Medulla oblongata (tissue), 1 donor: ENCODE data around the gene MARCO.

Experiments
- DNase-seq: peaks from one replicate; pipeline ENCODE4 v3.0.0-alpha.2; 2015; ENCODE audit errors: extremely low spot score

The MARCO gene, protein sequence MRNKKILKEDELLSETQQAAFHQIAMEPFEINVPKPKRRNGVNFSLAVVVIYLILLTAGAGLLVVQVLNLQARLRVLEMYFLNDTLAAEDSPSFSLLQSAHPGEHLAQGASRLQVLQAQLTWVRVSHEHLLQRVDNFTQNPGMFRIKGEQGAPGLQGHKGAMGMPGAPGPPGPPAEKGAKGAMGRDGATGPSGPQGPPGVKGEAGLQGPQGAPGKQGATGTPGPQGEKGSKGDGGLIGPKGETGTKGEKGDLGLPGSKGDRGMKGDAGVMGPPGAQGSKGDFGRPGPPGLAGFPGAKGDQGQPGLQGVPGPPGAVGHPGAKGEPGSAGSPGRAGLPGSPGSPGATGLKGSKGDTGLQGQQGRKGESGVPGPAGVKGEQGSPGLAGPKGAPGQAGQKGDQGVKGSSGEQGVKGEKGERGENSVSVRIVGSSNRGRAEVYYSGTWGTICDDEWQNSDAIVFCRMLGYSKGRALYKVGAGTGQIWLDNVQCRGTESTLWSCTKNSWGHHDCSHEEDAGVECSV

DNA sequence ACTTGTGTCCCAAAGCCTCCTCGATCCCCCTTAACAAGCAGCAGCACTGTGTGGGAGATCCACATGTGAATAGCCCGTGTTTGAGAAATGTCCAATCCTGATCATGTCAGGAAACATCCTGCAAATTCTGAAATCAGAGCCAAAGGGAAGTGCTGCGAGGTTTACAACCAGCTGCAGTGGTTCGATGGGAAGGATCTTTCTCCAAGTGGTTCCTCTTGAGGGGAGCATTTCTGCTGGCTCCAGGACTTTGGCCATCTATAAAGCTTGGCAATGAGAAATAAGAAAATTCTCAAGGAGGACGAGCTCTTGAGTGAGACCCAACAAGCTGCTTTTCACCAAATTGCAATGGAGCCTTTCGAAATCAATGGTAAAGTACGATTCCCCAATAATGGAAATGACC is at the start of gene MARCO:
MARCO (plus strand) TSS at position 164 of the 400 bp plus-strand sequence; CDS start at position 271, 107 bp downstream.
- DNase-seq: no peak

DNA sequence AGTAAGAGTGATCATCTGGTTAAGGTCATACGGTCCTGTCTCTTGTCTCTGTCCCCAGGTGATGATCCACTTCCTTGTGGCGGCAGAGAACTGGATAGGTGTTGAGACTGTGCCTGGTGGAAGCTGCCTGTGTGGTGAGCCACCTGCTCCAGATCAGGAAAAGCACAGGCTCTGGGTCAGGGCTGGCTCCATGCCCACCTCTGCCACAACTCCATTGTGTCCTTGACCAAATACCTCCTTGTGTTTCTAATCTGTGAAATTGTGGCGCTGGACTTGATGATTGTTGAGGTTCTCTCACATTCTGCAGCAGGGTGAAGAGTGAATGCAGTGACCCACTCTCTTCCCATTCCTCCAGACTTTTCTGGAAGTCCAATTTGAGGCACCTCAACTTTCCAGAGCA is 48.9 kb upstream of the MARCO start:
- no peak for DNase-seq

DNA sequence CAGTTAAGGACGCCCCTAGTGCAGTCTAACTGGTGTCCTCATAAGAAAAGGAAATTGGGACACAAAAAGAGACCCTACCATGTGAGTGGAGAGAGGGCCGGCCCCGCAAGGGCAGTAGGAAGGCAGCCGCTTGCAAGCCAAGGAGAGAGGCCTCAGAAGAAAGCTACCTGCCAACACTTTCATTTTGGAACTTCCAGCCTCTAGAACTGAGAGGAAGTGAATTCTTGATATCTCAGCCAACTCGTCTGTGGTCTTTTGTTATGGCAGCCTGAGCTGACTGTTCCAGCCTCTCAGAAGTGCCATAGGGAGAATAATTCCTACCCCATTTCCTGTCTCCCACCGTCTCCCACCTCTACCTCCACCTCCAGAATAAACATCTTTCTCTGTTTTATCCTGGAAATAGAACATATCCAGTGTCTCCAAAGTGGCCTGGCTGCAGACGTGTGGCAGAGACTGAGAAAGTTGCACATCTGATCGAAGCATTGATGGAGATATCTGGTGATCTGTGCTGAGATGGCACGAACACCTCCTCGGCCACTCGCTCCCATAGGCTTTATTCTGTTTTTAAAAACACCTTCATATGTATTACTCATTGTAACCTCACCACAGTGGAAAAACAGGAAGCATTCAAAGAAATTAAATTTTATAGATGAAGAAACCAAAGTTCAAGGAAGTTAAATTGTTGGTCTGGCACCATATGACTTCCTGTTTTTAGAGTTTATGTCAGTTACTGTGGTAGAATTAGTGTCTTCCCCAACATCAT is 39.5 kb upstream of the MARCO start:
- peak; percentile 22 for DNase-seq

DNA sequence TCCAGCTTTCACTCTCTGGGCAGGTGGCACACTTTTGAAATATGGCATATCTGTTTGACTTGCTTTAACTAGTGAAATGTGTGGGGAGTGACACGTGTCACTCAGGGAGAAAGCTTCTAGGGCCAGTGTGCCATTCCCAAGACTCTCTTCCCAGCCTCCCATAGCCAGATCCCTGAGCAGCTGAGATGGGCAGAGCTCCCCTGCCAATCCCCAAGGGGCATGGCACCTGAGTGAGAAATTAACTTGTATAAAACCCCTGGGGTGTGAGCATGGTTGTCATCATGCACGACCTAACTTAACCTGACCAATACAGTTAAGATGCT is 39.0 kb upstream of the MARCO start:
- no peak for DNase-seq

DNA sequence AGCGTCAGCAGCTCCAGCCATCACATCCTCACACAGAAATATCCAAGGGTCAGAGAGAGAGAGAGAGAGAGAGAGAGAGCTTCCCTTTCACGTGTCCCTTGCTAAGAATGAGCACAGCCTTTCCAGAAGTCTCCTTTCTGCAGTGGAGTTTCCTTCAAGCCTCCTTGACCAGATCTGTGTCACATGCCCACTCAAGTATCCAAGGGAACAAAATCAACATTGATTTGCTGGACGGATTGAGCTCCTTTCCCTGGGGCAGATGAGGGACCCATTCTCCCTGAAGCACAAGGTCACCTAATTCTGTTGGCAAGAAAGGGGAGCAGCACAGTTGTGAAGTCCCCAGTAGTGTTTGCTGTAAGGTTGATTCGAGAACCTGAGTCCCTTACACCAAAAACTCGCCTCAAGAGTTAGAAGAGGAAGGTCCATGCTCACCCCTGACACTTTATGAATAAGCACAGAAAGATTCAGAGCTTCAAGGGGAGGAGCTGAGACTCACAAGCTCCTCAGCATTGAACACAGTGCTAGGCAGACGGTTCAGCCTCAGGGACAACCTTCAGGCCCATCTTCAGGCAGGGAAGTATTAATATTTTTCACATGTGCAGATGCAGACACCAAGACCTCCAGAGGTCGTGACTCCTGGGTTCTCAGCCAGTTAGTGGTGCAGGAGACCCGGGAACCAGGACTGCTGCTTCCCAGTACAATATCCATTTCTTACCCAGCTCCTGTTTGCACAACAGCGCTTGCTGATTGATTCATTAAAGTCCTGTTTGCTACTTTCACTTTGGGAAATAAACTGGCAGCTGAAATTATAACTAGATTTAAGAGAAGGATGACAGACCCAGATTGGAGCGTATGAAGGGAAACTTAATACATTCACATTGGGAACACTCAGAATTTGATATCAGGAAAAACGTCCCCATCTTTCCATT is 38.2 kb upstream of the MARCO start:
- DNase-seq: no peak

DNA sequence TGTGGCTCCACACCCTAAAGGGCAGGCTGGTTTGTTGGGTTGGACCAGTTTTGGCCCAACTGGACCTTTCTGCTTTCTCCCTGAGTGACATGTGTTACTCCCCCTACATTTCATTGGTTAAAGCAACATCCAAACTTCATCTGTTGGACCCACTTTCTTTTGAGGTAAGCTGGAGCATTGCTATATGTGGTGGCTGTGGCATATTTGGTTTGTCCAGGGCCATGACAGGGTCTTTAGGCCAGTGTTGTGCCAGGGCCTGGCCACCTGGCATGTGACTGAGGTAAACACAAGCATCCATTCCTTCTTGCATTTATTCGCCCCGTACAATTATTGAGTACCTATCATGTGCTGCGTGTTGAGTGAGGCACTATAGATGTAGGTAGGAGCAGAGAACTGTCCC is 36.8 kb upstream of the MARCO start:
- no peak for DNase-seq

DNA sequence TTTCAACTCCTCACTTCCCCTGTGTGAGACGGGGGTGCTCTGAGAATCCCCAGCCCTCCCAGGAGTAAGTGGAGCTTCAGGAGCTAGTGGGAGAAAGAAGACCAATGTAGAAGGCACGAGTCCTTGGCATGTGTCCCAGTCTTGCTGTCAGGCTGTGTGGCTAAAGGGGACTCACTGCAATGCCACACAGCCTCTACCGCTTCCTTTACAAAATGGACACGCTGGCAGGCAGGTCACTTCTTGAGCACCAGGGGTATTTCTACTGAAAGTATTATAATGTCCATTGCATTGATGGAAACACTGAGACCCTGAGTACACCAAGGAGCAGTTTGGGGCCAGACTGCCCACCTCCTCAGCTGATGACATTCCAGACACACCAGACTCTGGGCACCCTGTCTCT is 35.8 kb upstream of the MARCO start:
- no peak for DNase-seq

DNA sequence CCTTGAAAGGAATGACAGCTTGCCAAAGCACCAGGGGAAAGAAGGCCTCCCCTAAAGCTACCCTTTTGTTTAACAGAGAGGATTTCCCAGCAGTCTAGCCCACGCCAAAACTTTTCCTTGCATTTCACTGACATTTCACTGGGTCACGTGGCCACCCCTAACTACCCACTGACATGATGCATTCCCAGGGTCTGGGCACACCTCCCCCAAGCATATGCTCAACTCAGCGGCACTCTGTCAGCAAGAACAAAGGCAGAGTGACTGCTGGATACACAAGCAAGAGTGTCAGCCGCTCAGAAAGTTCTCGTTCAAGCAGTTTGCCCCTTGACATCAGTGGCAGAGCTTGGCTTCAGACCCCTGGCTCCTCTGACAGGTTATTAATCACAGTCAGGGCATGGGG is 34.2 kb upstream of the MARCO start:
- no peak for DNase-seq

DNA sequence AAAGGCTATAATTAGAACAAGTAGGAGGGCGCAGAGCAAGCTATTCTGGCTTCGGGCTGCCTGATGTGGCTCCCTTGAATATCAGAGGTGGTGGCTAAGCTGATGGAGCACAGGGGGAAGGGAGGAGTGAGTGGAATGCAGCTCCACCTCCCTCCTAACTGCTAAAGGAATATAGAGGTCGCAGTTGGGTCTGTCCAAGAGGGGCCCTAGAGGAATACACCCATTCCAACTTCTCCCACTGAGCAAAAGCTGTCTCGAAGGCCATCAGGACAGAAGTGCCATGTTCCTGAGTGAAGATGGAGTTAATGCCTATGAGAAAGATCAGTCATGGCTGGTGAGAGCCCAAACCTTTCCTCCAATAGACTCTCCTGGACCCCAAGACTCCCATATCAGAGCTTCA is 32.8 kb upstream of the MARCO start:
- DNase-seq: no peak

DNA sequence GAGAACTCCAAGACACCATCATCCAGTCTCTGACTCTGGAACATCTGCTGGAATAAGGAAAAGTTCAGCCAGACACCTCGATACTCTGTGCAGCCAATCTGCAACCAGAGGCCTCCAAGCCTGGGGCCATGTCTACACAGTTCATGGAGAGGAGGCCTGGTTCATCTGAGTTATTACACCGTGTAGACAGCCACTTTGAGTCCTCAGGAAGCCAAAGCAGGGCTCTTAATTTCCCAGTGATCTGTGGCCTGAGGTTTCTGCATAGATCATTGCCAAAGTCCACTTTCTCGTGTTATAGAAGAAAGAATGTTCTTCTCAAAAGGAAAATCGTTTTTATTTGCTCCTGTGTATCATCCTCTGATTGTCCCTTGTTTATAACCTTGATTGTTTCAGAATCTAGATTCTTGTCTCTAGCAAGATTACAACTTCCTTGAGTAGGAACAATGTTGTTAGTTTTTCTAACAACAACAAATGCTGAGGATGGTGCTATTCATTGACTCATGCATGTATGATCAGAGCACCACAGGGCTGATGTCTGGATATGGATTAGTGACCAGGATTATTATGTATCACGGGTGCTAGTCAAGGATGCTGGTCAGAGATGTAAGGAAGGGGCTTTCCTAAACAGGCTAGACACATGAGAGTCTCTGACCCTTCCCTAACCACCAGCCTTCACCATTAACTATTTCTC is 30.7 kb upstream of the MARCO start:
- no peak for DNase-seq

DNA sequence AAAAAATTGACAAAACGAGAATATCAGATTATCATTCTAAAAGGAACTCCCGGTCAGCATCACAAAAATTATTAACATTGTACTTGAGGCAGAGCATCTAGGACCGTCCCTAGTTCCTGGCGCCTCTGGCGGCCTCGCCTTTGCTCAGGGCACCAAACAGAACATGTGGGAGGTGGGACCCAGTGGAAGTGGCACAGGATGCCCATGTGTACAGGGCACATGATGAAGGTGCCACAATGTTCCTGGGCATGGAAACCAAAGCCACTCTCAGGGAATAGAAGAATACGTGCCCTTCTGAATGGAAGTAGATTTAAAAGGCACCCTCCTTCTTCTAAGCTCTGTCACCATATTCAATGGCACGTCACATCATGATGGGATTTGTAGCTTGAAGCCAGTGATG is 30.1 kb upstream of the MARCO start:
- no peak for DNase-seq

DNA sequence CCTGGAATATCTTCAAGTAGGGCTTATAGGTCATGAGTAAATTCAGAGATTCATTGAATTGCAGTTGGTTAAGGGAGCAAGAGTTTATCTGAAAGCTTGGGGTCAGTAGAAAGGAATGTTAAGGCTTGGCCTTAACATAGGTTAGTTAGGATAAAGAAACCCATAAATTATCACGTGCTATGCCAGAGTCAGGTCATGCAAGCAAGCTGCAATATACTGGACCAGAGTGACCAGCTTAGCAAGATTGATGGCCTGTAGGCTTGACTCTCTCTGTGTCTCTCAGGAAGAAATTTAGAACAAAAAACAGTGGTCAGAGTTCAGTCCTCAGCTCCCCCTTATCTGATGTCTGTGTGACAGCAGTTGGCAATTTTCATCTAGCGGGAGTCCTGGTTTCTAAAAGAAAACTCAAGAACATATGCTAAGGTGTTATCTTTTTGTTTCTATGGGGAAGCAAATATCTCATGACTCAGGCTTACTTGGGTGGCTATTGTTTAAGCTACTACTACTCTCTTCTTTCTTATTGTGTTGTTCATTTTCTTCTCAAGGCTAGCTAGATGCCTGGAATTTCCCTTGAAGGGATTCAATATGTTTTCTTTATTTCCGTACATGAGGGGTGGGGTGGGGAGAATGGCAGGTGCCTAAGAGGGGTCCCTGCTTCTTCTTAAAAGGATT is 28.7 kb upstream of the MARCO start:
- no peak for DNase-seq

DNA sequence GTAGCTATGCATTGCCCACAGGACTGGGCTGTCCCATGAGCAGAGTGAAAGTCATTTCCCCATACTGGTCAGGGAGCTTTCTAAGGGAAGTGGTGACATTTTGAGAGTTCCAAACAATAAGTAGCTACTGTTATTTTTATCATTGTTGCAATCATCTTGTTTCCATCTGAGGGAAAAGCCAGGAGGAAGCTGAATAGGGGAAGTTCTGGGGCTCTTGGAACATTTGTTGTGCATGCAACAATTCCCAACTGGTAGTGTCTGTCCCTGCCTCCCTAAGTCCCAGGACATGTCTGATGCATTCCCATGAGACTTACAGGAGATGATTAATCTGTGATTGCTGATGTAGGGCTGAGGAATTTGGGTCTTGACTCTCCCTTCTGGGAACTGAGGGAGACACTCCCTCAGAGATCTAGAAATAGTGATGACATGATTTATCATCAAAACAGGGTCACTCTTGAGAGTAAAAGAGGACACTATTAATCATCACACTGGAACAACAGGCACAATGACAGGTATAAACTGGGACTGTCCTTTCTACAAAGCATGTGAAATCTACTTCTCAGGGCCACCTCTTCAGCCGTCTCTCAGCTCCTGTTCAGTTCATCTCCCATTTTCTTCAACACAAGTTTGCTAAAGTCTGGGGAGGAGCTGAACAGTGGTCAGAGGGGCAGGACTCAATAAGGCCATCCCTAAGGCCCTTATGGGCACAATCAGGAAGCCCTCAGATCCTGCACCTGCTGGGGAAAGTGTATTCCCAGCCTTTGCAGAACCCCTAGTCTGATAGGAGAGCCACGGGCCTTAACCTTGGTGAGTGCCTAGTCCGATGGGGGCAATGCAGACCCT is 28.0 kb upstream of the MARCO start:
- no peak for DNase-seq

DNA sequence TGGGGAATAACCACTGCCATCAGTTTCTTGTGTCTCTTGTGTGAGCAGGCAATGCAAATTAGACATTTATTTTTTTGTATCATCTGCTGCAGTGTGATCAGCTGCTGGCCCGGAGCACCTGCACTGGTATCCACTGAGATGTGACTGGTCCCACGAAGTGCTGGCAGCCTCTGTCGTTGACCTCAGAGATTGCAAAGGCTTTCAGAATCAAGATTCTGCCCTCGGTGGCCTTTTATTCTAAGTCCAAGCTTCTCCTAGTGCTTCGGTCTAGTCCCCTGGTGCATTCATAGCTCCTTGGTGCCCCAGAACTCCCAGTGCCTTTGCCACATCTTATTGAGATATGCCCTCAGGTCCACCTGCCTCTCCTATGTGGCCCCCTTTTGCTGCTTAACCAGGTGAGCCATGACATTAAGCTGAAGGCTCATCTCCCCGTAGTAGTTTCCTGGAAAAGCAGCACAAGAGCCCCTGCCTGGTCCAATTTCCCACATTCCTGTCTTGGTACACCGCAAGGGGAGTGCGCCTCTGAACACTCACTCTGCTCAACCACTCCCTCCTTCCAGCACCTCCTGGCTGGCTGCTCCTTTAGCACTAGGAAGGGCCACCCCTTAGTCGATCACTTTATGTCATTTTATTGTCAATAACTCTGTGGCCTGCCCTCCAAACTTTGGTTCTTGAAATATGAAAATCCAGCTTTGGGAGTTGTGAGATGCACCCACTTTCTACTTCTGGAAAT is 27.1 kb upstream of the MARCO start:
- DNase-seq: no peak

DNA sequence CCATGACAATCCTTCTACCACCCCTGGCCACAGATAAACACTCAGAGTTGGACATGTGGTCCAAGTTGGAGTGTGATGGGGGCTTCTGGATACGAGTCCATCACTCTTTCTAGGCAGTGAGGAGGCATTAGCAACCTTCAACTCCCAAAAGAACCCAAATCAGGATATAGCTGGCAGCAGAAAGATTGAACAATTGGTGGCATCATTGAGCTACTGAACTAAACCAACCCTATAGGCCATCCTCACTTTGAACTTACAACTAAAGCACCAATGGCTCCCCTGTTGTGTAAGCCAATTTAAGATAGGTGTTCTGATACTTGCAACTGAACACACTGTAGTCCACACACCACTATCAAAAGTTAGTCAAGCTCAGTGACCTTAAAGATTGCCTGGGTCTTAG is 24.0 kb upstream of the MARCO start:
- no peak for DNase-seq

DNA sequence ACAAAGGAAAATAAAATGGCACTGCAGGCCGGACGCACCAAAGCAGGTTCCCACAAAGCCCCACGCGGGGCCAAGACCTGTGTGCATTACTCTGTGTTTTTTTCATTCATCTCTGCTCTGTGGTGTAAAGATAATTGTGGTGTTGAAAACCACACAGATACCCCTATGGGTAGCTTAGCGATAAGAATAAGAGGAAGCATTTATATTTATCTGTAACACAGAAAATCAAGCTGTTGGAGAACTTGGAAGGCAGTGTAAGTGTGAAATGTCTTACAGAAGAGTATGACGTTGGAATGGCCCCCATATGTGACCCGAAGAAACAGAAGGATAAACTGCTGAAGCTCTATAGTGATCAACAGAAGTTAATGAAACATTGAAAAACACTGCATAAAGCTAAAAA is 20.3 kb upstream of the MARCO start:
- no peak for DNase-seq

DNA sequence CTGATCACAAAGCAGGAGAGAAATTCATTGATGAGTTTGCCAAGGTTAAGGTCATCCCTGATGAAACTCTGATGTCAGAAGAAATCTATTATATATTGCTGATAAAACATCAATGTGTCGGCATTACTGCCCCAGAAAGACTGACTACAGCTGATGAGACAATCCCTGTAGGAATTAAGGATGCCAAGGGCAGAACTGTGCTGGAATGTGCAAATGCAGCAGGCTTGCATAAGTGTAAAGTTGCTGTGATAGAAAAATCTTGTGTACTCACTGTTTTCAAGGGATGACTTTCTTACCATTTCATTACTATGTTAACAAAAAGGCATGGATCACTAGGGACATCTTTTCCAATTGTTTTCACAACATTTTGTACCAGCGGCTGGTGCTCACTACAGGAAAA is 19.7 kb upstream of the MARCO start:
- no peak for DNase-seq

DNA sequence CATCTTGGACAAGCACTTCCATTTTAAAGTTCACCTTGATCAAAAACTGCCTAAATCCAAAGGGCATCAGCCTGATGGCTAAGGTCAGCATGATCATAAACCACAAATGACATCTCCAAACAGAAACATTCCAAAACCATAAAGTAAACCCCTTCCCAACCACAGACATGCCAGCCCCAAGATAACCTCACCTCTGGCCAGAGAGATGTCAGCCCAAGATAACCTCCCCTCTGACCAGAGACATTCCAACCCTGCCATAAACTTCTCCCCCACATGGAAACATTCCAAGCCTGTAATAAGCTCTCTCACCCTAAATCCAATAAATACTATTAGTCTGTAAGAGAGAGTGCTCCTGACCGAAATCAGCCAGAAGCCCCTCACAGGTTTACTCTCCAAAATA is 18.6 kb upstream of the MARCO start:
- no peak for DNase-seq

DNA sequence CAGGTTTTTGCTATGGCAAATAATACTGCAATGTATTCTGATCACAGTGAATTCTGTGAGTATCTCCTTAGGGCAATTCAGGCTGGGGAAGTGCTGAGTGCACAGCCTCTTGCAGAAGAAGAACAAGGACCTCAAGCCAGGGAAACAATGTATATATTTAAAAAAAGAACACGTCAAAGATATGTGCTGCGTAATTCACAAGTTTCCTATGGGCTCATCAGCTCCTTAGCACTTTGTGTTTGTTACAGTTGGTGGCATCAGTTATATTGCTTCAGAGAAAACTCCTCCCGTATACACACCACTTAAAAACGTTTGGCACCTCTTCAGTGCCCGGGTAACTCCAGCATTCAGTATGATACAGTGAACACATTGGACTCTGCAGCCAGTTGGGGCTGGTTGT is 16.5 kb upstream of the MARCO start:
- DNase-seq: no peak
